Astrocyte (in vitro differentiated cells and primary cell): ENCODE measurements around the gene PIH1D1.

ENCODE experiments used
- CTCF ChIP-seq: IDR thresholded peaks from 2 replicates; pipeline ENCODE4 v1.5.1; 2011; ENCODE audit warnings: low read depth, mild to moderate bottlenecking, inconsistent platforms, low read length, moderate library complexity; ENCODE audit not compliant: insufficient read depth
- EZH2 ChIP-seq: IDR thresholded peaks from 2 replicates; pipeline ENCODE4 v1.6.1; 2012; ENCODE audit warnings: mild to moderate bottlenecking, low read length, inconsistent platforms; ENCODE audit not compliant: insufficient read depth

DNA sequence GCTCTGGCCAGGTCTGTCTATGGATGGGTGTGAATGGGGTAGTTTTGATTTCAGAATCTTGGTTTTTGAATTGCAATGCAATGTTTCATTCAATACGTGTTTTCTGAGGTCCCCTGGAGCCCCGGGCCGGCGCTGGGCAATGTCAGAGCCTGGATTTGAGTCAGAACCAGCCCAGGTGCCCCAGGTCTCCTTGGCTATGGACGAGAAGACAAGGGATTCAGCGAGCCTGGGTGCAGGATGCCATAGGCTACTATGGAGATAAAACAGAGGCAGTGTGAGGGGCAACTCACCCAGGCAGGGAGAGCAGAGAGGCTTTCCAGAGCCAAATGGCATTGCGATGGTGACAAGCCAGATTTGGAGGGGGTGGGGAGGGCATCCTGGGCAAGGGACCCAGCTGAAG, 34.6 kb upstream of the PIH1D1 start:
- TF ChIP-seq CTCF, result no peak
- TF ChIP-seq EZH2, result no peak
